Ascending aorta (tissue), 2 donors: ENCODE data around the gene POLA2. TPM values are rescaled to one million over a fixed set of nuclear protein-coding genes. Genes with fewer than 3 reads are reported as not detected.

Experiments used
- DNase-seq, 2 donors: peaks; one replicate each; pipeline ENCODE4 v3.0.0-alpha.2; 2019; ENCODE audit warnings: low spot score in 2 of 2
- H3K27ac ChIP-seq, 2 donors: fragments of 200-600 bp; sonication (generic); one replicate each; pipeline ENCODE4 v1.5.1; 2016 to 2017; ENCODE audit warnings: mild to moderate bottlenecking in 1 of 2
- H3K27me3 ChIP-seq: fragments of 200-600 bp; sonication (generic); one replicate; pipeline ENCODE4 v1.5.1; 2017
- H3K36me3 ChIP-seq, 2 donors: fragments of 200-600 bp; sonication (generic); one replicate each; pipeline ENCODE4 v1.5.1; 2016
- H3K4me1 ChIP-seq, 2 donors: fragments of 200-600 bp; sonication (generic); one replicate each; pipeline ENCODE4 v1.5.1; 2016 to 2017; ENCODE audit warnings: mild to moderate bottlenecking in 1 of 2
- H3K4me3 ChIP-seq, 2 donors: fragments of 200-600 bp; sonication (generic); one replicate each; pipeline ENCODE4 v1.5.1; 2016 to 2017; ENCODE audit warnings: mild to moderate bottlenecking in 1 of 2
- H3K9me3 ChIP-seq, 2 donors: fragments of 200-600 bp; sonication (generic); one replicate each; pipeline ENCODE4 v1.5.1; 2016
- CTCF ChIP-seq, 3 experiments: fragments of 200-600 bp in 2 of 3; fragments of 450-650 bp in 1 of 3; sonication (generic) in 2 of 3; IDR thresholded peaks; one replicate each; pipeline ENCODE4 v1.5.1; 2016 to 2019; ENCODE audit warnings: antibody characterized with exemption in 3 of 3, mild to moderate bottlenecking in 1 of 3, moderate library complexity in 1 of 3
- intact Hi-C: fragments of 100-400 bp; cut with DNase I; formaldehyde crosslinking; loops from one replicate; pipeline ENCODE4 v1.15.1; 2023
- total RNA-seq: library from RNA; depleted of rRNA; stranded (reverse); fragments of >200 nt; gene quantifications from one replicate; pipeline ENCODE4 v1.1.0, GENCODE V29; 2016

POLA2 gene
- total RNA-seq, 1 donor from 2014 or later: 27.4 TPM

- H3K4me3 ChIP-seq: no peak overlapping the region
- DNase-seq: no peak
- intact Hi-C loops: no loop called here
- no peaks in the 10 kb centered on the region for H3K27me3 ChIP-seq
- no peak overlapping the region for H3K27ac ChIP-seq
- no peaks in the 10 kb centered on the region for H3K36me3 ChIP-seq
- peaks cover 0 to 10% of the 10 kb centered on the region in 2 donors for H3K4me1 ChIP-seq
- no peaks in the 10 kb centered on the region for H3K9me3 ChIP-seq
- TF ChIP-seq CTCF (IDR thresholded peaks at IDR 0.05): no peak
These were observed 40.7 kb upstream of the POLA2 start for GRCh38 chr11:65221026-65221425.

DNA sequence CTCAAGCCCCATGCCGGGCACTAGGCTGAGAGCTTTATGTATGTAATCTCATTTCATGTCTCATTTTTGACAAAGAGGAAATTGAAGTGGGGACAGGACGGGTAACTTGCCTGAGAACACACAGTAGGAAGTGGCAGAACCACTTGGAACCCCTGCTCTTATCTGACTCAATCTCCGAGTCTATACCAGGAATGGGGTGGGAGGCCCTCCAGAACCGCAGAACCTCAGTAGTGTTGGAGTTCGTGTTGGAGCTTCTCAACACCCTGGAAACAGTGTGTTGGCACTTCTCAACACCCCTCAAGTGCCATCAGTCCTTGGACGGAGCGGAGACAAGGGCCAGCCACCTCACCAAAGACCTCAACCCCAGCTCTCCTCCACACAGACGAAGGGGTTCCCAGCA, 38.8 kb upstream of the POLA2 start:
- no peak for DNase-seq
- intact Hi-C loops: no loop called here
- Histone ChIP-seq H3K36me3 (no peaks in the 10 kb centered on the region), H3K27ac (no peak overlapping the region), H3K4me1 (peaks cover 0 to 12% of the 10 kb centered on the region in 2 donors), H3K27me3 (no peaks in the 10 kb centered on the region), H3K9me3 (no peaks in the 10 kb centered on the region), H3K4me3 (no peak overlapping the region)
- no peak for TF ChIP-seq CTCF (IDR thresholded peaks at IDR 0.05)

- no peak for TF ChIP-seq CTCF (IDR thresholded peaks at IDR 0.05)
- Histone ChIP-seq H3K27ac (no peak overlapping the region), H3K4me1 (peaks cover 0 to 12% of the 10 kb centered on the region in 2 donors), H3K27me3 (no peaks in the 10 kb centered on the region), H3K36me3 (no peaks in the 10 kb centered on the region), H3K4me3 (peak overlapping the region; percentile 60), H3K9me3 (no peaks in the 10 kb centered on the region)
- intact Hi-C loops: no loop called here
- no peak for DNase-seq
These were observed 36.9 kb upstream of the POLA2 start for GRCh38 chr11:65224930-65225278.

DNA sequence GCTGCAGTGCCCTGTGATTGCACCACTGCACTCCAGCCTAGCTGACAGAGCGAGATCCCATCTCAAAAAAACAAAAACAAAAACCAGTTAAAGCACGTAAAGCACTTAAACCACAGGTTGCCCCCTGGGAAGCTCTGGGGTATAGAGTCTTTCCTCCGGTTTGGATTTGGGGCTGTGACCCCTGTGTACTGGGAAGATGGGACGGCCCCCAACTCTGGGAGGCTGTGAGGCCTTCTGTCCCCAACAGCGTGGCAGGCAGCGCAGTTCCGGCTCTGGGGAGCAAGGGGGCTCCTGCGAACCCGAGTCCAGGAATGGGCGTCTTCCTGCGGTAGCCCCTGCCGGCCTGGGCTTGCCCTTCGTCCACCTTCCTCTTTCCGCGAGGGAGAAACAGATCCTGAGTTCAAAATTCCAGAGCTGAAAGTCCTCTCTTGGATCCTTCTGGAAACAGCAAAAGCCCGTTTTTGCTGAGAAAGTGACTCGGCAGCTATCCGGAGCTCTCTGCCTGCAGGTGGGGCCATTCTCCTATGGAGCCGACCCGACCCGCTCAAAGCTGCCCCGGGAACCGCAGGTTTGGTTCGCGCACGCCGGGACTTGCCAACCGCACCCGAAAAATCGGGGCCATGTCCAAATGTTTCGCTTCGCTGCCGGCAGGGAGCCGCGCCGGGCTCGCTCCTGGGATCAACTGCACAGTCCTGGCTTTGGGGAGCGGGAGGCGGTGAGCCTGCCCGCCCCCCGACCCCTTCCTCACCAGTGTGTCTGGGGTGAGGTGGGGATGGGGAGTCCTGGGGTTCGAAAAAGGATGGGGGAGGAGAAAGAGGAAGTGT, 36.3 kb upstream of the POLA2 start:
- peak in 1 of 2 donors; percentile 77 for DNase-seq
- H3K27ac ChIP-seq: peak overlapping the region in 1 of 2 donors; percentile 40
- no peaks in the 10 kb centered on the region for H3K27me3 ChIP-seq
- H3K36me3 ChIP-seq: no peaks in the 10 kb centered on the region
- intact Hi-C loops: loop anchor here (2.0 kb wide), 1 partner anchor 89 kb away; the partner anchor contains the start of gene CDC42EP2
- no peaks in the 10 kb centered on the region for H3K9me3 ChIP-seq
- H3K4me3 ChIP-seq: peak overlapping the region; percentile 60
- peaks cover 0 to 12% of the 10 kb centered on the region in 2 donors for H3K4me1 ChIP-seq
- TF ChIP-seq CTCF (IDR thresholded peaks at IDR 0.05): peak; percentile 41 to 50 (median 41)

DNA sequence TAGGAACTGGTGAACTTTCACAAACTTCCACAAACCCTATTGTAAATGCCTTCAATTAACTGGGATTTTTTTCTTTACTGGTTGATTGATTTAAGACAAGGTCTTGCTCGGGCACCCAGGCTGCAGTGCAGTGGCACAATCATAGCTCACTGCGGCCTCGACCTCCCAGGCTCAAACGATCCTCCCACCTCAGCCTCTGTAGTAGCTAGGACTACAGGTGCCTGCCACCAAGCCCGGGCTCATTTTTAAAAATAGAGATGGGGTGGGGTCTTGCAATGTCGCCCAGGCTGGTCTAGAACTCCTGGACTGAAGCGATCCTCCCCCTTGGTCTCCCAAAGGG, 35.7 kb upstream of the POLA2 start:
- no peak for TF ChIP-seq CTCF (IDR thresholded peaks at IDR 0.05)
- H3K36me3 ChIP-seq: no peaks in the 10 kb centered on the region
- intact Hi-C loops: loop anchor here (2.0 kb wide), 1 partner anchor 89 kb away; the partner anchor contains the start of gene CDC42EP2
- H3K4me1 ChIP-seq: peaks cover 0 to 12% of the 10 kb centered on the region in 2 donors
- H3K27ac ChIP-seq: no peak overlapping the region
- DNase-seq: no peak
- H3K27me3 ChIP-seq: no peaks in the 10 kb centered on the region
- no peaks in the 10 kb centered on the region for H3K9me3 ChIP-seq
- H3K4me3 ChIP-seq: peak overlapping the region; percentile 60
